GM21717 (cell line): ENCODE measurements around the gene SLC24A3.

Experiments used
- ATAC-seq: cut with Tn5 transposase; IDR thresholded peaks from one replicate; pipeline ENCODE4 v1.9.1; 2021; ENCODE audit warnings: mild to moderate bottlenecking, moderate library complexity; ENCODE audit not compliant: unreplicated experiment

The SLC24A3 gene

GRCh38 chr20:19571996-19572395, 359.6 kb downstream of the SLC24A3 start:
- no peak for ATAC-seq

- ATAC-seq = no peak
Observed at GRCh38 chr20:19577692-19578091, 365.2 kb downstream of the SLC24A3 start.

- ATAC-seq = no peak
Observed at GRCh38 chr20:19582782-19583181, 370.3 kb downstream of the SLC24A3 start.

DNA sequence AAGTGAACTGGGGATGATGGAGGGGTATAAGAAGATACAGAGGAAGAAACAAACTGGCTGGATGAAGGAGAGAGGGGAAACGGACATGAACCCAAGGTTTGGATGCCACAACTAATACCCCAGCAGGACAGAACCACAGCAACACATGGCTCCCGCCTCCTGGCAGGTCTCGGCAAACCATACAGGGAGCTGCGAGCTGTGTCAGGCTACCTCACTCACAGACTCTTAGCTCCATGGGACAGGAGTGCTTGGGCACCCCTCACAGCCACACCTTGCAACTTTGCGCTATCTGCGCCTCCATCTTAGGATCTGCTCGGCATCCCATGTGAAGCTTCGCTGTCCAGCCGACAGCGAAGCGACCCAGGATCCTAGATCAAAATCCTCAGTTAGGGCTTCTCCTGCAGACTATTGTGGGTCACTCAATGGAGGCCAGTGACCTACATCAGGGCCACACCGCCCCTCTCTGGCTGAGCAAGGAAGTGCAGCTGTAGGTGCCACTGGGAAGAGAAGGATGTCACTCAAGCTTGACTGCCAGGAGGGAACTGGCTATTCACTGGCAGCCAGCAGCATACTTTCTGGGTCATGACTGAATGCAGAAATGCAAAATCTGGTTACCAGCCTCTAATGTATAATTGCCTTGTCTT, 371.2 kb downstream of the SLC24A3 start:
- ATAC-seq = no peak

- no peak for ATAC-seq
Observed at GRCh38 chr20:19588241-19588640, 375.8 kb downstream of the SLC24A3 start.

- no peak for ATAC-seq
Observed at GRCh38 chr20:19588732-19589131, 376.3 kb downstream of the SLC24A3 start.

DNA sequence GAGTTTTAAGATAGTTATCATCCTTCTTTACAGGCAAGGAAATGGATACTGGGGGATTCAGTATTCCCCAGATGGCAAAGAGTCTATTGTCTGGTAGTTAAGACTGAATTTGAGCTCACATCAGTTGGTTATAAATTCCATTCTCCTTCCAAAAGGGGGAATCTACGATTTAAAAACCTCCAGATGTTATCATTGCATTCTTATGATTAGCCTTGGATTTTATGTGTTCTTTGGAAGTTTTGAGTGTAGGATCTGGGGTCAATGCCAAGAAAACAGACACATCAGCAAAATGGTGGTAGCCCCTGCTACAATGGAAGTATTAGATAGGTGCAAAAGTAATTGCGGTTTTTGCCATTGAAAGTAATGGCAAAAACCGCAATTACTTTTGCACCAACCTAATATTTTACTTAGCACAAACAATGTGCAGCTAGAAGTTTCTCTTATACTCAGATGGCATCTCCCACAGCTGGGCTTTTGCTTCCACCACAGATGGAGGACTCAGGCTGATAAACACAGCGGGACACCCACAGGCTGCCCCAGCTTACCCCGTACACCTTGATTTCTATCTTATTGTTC, 377.4 kb downstream of the SLC24A3 start:
- ATAC-seq = no peak

DNA sequence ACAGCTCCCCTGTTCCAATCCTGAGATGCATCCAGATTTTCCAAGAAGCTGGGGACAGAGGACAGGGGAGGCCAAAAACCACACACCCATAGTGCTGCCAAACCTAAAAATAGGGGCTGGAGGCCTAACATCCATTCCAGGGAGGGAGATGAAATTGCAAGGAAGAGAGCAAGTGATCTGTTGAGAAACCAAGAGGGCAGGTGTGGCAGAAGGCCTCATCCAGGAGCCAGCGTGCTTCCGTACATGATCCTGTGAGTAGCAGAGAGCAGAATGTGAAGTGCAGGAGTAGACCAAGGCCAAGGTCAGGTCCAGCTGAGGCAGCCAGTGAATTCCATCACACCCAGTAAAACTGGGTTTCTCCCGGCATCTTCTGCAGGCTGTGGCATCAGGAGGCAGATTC, 377.9 kb downstream of the SLC24A3 start:
- ATAC-seq = no peak

GRCh38 chr20:19593762-19594161, 381.3 kb downstream of the SLC24A3 start:
- ATAC-seq = no peak

GRCh38 chr20:19594896-19595295, 382.5 kb downstream of the SLC24A3 start:
- no peak for ATAC-seq

DNA sequence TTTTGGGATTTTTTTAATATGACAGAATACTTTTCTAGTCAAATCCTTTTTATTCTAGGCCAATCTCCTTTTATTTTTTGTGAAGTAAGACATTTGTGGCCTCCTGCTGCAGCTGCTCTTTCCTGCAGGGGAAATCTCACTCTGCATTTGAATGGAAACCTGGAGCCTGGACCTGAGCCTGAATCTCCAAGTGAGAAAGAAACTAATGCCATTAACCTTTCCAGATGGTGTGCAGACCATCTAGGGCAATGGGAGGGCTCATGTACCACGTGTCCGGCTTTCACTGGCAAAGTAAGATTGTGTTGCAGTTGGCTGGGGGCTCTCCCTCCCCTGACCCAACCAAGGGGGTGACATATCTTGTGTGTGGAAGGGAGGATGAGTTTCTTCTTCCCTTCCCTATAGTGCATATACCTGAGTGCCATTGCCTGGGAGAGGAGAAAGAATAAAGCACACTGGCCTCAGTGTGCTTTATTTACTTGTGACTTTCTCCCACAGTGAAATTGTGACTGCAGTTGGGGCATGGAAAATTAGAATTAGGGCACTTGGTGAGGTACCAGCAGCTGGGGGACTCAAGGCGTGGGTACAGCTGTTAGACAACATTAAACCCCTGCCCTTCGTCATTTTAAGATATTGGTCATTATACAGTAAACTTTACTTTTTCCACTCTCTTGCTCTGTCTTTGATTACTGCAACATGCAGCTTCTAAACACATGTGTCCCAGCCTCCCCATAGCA, 385.8 kb downstream of the SLC24A3 start:
- no peak for ATAC-seq

DNA sequence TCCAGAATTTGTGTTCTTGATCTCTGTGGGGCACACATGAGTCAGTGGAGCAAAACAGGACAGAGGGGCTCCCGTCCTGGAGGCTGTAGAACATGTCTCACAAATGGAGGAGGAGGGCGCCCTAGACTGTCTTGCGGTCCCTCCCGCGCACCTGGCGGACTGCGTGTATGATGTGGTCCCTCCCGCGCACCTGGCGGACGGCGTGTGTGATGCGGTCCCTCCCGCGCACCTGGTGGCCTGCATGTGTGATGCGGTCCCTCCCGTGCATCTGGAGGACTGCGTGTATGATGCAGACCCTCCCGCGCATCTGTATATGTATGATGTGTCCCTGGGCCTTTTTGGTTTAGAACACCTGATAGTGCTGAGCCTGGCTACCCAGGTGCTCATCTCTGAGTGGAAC, 386.8 kb downstream of the SLC24A3 start:
- ATAC-seq = no peak

- ATAC-seq = no peak
Observed at GRCh38 chr20:19600042-19600441, 387.6 kb downstream of the SLC24A3 start.

GRCh38 chr20:19601126-19601810, 388.8 kb downstream of the SLC24A3 start:
- no peak for ATAC-seq

DNA sequence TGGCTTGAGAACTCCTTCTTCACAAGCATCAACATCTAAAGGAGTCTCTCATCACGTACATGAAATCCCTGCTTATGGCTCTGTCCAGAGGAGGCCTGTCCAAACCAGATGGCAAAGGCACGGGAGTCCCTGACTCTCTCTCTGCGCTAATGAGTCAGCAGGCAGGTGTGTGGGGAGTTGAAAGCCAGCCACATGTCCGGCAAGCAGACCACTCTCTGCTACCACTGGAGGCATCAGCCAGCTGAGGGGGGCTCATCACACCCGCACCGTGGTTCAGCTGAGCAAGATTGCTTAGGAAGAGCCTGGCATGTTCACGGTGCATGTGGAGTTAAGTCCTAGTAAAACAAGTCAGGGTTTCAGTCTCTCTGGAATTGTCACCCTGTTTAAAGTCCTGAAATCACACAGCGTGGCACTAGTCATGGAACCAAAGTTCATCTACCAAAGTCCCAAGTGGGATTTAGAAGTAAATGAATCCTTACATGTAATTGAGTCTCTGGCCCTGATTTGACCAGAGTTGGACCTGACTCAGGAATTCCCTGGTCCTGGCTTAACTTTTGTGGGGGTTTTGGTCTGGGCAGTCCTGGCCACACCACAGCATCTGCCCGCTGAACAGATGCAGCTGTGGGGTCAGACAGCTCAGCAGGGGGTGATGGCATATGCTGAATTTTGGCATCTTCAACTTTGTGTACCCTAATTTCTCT, 390.4 kb downstream of the SLC24A3 start:
- ATAC-seq = no peak

DNA sequence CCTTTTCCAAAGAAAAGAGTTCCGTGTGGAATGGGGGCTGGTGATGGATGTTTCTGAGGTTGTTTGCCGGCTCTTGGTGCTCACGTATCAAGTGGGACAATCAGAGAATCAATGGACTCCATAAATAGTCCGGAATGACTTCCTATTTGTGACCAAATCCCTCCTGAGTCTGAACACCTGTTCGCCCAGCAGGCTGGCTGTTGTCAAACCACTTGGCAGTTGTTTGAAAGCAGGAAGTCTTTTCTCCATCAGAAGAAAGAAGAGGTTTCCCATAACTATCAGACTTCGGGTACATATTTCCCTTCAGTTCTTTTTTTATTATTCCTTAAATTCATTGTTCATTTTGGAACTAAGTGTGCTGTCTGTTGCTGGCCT, 390.9 kb downstream of the SLC24A3 start:
- ATAC-seq = no peak

DNA sequence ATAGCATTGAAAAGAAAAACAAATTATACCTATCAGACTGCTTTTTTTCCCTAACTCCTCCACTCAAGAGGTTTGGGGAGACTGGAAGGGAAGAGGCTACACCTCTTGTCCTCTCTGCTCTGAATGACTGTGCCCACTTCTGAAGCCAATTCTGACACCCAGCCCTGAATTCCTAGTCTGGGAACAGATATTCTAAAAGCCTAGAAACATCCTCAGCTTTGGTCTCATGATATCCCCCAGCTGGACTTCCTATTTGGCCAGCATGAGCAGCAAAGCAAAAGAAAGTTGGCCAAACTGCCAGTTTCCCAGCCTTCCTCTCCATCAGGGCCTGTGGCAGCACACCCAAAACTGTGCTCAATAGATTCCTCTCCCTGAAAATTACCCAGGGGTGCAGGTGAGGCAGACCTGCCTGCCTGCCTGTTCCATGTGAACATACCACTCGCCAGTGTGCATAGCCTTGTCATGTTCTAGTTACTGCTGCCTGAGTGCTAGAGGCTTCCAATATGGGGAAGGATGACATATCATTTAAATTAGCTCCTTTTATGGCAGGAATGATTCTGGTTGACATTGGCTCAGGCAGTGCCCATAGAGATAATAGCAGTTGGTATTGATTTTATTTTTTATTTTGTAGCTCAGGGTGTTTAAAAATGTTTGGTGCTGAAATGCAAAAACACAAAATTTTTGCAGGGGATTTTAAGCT, 393.5 kb downstream of the SLC24A3 start:
- no peak for ATAC-seq

DNA sequence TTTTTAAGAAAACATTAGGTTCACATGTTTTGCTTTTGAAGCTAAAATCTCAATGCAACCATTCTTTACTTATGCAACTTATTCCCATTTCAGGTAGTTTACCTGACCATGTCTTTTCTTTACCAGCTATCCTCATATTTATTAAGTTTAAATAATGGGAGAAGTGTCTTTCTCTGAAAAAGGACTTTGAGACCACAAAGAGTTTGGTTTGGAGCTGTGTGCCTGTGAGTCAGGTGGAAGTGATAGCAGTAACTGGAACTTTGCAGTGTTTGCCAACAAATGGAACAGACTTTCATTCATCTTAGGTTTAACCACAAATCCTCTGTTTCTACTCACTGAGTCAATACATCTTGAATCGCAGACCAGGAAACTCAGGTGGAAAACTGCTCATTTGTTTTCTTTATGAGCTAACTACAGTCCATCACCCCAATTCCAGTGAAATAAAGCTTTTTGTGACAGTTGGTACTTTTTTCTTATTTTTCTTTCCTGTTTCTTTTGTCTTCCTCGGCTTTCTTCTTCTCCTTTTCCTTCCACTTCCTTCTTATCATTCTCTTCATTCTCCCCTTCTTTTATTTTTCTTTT, 397.3 kb downstream of the SLC24A3 start:
- ATAC-seq = no peak

GRCh38 chr20:19615629-19616028, 403.2 kb downstream of the SLC24A3 start:
- no peak for ATAC-seq

DNA sequence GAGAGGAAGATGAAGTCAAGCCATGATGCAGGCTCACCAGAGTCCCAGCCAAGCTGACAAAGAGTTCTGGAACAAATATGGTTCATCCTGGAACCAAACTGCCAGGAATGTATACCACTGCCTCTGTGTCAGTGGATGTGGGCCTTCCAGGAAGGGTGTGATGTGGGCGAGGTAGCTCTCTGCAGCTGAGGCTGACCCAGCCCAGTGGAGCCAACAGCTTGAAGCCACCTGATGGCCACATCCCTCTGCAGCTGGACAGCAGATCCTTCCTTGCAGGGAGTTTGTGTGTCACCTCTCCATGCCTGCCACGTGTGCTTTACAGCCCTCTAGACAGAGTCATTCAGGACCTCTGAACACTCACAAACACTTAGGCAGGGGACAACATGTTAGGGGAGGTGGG, 403.6 kb downstream of the SLC24A3 start:
- no peak for ATAC-seq
